HS-27A (cell line): ENCODE data around the gene MOGAT1.
"Not testable (repeated sequence)": the region's sequence is repeated elsewhere in the genome, so short reads cannot be mapped to it uniquely, and the experiment has no call there.

Experiments
- DNase-seq: peaks from one replicate; pipeline ENCODE4 v3.0.0-alpha.2; 2012; ENCODE audit warnings: low read depth, missing footprints

The MOGAT1 gene

GRCh38 chr2:222710736-222711135 is 39.3 kb downstream of the MOGAT1 start:
- no peak for DNase-seq

GRCh38 chr2:222711315-222711940 is 40.0 kb downstream of the MOGAT1 start:
- DNase-seq = no peak

- DNase-seq = no peak
These were observed 41.5 kb downstream of the MOGAT1 start for GRCh38 chr2:222713002-222713401.

- no peak for DNase-seq
These were observed 43.1 kb downstream of the MOGAT1 start for GRCh38 chr2:222714361-222715241.

GRCh38 chr2:222715742-222716141 is 44.3 kb downstream of the MOGAT1 start:
- DNase-seq = no peak

- DNase-seq = not testable (repeated sequence)
These were observed 48.3 kb downstream of the MOGAT1 start for GRCh38 chr2:222719787-222720186.

DNA sequence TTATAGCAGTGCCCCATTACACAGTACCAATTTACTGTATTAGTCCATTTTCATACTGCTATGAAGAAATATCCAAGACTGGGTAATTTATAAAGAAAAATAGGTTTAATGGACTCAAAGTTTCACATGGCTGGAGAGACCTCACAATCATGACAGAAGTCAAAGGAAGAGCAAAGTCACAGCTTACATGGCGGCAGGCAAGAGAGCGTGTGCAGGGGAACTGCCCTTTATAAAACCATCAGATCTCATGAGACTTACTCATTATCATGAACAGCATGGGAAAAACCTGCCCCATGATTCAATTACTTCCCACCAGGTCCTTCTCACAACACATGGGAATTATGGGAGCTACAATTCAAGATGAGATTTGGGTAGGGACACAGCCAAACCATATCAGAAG is 50.1 kb downstream of the MOGAT1 start:
- DNase-seq = not testable (repeated sequence)

DNA sequence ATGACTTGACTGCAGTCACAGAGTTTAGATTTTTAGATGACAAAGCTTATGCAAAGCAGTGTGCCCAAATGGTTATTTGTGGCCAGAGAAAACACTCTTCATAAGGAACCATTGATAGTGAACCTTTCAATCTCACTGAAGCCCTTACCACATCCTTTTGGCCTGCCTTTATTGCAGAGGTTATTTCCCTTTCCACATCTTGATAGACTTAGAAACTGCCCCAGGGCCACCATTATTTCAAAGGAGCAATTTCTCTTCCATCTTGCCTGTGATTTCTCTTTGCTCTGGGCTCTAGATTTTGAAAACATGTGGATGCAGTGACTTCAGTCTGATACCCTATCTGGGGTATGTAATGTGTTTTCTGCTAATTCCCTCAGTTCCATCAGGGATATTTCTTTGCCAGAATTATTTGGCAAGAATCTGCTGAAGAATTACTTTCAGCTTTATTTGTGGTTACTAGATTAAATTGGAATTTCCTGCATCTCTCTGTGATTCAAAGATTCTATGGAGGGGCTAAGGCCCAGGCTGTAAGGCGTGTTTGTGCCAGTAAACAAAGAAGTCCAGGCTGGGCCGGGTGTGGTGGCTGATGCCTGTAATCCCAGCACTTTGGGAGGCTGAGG is 51.0 kb downstream of the MOGAT1 start:
- DNase-seq = no peak

GRCh38 chr2:222724208-222724607 is 52.8 kb downstream of the MOGAT1 start:
- no peak for DNase-seq

DNA sequence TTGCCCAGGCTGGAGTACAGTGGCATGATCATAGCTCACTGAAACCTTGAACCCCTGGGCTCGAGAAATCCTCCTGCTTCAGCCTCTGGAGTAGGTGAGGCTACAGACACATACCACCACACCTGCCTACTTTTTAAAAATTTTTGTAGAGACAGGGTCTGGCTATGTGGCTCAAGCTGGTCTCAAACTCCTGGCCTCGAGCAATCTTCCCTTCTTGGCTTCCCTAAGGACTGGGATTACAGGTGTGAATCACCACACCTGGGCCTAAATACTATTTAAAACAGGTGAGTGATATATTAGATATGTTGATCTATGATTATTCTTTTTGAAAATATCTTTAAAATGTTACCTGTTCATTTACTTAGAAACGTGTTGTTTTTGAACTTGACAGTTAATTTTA is 57.2 kb downstream of the MOGAT1 start:
- DNase-seq = no peak

GRCh38 chr2:222730366-222730999 is 59.0 kb downstream of the MOGAT1 start:
- DNase-seq = no peak

- no peak for DNase-seq
These were observed 59.8 kb downstream of the MOGAT1 start for GRCh38 chr2:222731201-222731621.

- DNase-seq = no peak
These were observed 61.2 kb downstream of the MOGAT1 start for GRCh38 chr2:222732489-222733178.

DNA sequence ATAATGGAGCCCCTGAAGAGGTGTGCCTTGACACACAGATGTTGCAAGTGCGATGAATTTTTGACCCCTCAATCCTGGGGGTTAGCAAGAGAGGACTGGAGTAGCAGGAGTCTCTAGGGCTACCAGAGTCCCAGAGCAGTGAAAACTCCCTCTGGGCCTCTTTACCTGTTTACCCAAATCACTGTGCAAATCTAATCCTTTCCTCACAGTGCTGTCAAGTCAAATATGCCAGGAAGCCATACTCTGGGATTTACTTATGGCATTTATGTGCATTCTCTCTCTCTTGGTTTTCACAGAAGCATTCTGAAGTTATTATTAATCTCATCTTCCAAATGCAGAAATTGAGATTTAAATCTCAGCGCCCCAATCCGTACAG is 62.0 kb downstream of the MOGAT1 start:
- DNase-seq = no peak

GRCh38 chr2:222733846-222734702 is 62.6 kb downstream of the MOGAT1 start:
- DNase-seq = no peak

DNA sequence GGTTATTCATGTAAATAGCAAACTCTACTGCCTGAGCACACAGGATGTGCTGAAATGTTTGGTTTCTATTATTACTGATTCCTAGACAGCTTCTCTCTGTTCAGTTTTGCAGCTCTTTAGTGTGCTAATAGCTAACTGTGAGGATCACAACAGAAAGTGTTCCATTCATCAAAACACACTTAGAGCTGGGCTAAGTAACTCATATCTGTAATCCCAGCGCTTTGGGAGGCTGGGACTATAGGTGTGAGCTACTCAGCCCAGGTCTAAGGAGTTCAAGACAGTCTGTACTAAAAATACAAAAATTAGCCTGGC is 63.2 kb downstream of the MOGAT1 start:
- no peak for DNase-seq

- DNase-seq = no peak
These were observed 64.8 kb downstream of the MOGAT1 start for GRCh38 chr2:222736301-222736700.

GRCh38 chr2:222736924-222737323 is 65.5 kb downstream of the MOGAT1 start:
- DNase-seq = no peak

DNA sequence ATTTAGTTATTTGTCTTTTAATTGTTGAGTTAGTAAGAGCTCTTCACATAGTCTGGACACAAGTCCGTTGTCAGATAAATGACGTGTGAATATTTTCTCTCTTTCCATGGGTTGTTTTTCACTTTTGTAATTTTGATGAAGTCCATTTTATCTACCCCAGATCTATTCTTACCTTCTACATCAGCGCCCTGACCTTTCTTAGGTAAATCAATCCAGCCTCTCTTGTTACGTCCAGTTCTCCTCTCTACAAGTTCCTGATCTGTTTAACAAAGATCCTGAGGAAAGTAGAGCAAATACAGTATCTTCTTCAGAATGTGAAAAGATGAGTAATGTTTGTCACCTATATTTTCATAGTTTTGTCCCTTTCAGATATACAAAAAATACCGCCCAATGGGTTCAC is 66.9 kb downstream of the MOGAT1 start:
- no peak for DNase-seq

- DNase-seq = no peak
These were observed 67.4 kb downstream of the MOGAT1 start for GRCh38 chr2:222738809-222739208.

GRCh38 chr2:222739939-222740338 is 68.5 kb downstream of the MOGAT1 start:
- DNase-seq = no peak
